KMS-11 (cell line): ENCODE data around the gene RRBP1.

Experiments
- H2AFZ ChIP-seq: fragments of 200-600 bp; sonication (generic); 2 replicates; pipeline ENCODE4 v1.6.1; 2016; ENCODE audit warnings: antibody characterized with exemption, mixed run types, low read depth
- H3K27ac ChIP-seq: fragments of 200-600 bp; sonication (generic); 2 replicates; pipeline ENCODE4 v1.6.1; 2016; ENCODE audit warnings: mild to moderate bottlenecking, mixed run types
- H3K27me3 ChIP-seq: fragments of 200-600 bp; sonication (generic); 2 replicates; pipeline ENCODE4 v1.6.1; 2017; ENCODE audit warnings: mild to moderate bottlenecking, low read depth, mixed run types, moderate library complexity; ENCODE audit not compliant: insufficient read depth
- H3K36me3 ChIP-seq: fragments of 200-600 bp; sonication (generic); 2 replicates; pipeline ENCODE4 v1.6.1; 2017; ENCODE audit warnings: mild to moderate bottlenecking, mixed run types; ENCODE audit not compliant: insufficient read depth
- H3K4me1 ChIP-seq: fragments of 200-600 bp; sonication (generic); 2 replicates; pipeline ENCODE4 v1.6.1; 2016; ENCODE audit warnings: mild to moderate bottlenecking, low read depth, mixed run types; ENCODE audit not compliant: poor library complexity, severe bottlenecking
- H3K4me2 ChIP-seq: fragments of 200-600 bp; sonication (generic); 2 replicates; pipeline ENCODE4 v1.7.0; 2016; ENCODE audit warnings: mild to moderate bottlenecking, mixed run types
- H3K4me3 ChIP-seq: fragments of 200-600 bp; sonication (generic); IDR thresholded peaks from 2 replicates; pipeline ENCODE4 v1.6.1; 2017; ENCODE audit warnings: low read depth, low read length, mixed read lengths; ENCODE audit not compliant: insufficient read depth
- H3K79me2 ChIP-seq: fragments of 200-600 bp; sonication (generic); 2 replicates; pipeline ENCODE4 v1.6.1; 2016; ENCODE audit warnings: low read depth, mixed run types; ENCODE audit not compliant: insufficient read depth
- H3K9ac ChIP-seq: fragments of 200-600 bp; sonication (generic); 2 replicates; pipeline ENCODE4 v1.6.1; 2016; ENCODE audit warnings: mild to moderate bottlenecking, mixed run types
- H4K20me1 ChIP-seq: fragments of 200-600 bp; sonication (generic); 2 replicates; pipeline ENCODE4 v1.6.1; 2016; ENCODE audit warnings: mild to moderate bottlenecking, mixed run types; ENCODE audit not compliant: insufficient read depth
- CTCF ChIP-seq: fragments of 200-600 bp; sonication (generic); conservative IDR thresholded peaks from 2 replicates; pipeline ENCODE4 v1.6.1; 2017; ENCODE audit warnings: low read depth, mild to moderate bottlenecking, antibody characterized with exemption, low read length, moderate library complexity, mixed read lengths

RRBP1 gene

DNA sequence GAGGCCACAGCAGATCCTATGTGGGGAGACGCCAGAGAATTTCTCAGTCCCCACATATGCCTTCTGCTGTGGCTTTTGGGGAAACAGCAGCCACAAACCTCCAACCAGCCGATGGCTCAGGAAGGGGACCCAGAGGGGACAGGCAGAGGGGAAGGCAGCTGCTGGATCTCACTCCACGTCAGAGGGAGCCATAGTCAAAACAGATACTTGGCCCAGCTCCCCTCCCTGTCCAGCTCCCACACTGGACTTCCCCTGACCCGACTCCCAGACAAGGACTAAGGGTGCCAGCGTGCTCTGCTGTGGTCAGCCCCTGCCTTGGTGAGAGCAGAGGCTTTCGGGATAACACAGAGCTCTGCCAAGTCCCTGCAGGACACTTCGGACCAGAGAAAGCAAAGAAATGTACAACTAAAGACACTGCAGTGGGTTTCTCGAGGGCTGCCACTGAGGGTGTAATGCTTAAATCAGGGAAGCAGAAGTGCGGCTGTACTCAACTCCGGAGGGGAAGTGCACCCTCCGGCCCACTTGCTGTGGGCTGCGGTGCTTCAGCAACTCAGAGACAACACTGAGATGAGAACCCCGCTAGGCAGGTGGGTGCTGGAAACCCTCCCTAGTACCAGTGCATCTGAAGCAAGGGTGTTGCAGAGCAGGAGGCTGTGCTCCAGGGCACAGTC is 47.2 kb downstream of the RRBP1 start:
- no peaks in the 10 kb centered on the region for H3K36me3 ChIP-seq
- H3K27ac ChIP-seq: no peak overlapping the region
- no peaks in the 10 kb centered on the region for H3K79me2 ChIP-seq

GRCh38 chr20:17633850-17634500 is 48.1 kb downstream of the RRBP1 start:
- no peaks in the 10 kb centered on the region for H3K27me3 ChIP-seq
- no peak overlapping the region for H3K27ac ChIP-seq
- no peak overlapping the region for H3K9ac ChIP-seq
- no peaks in the 10 kb centered on the region for H3K79me2 ChIP-seq
- no peak overlapping the region for H3K4me3 ChIP-seq
- H2AFZ ChIP-seq: no peak overlapping the region
- H3K36me3 ChIP-seq: no peaks in the 10 kb centered on the region
- H4K20me1 ChIP-seq: no peaks in the 10 kb centered on the region
- H3K4me2 ChIP-seq: no peak overlapping the region
- no peak for TF ChIP-seq CTCF
- no peaks in the 10 kb centered on the region for H3K4me1 ChIP-seq

More for the DNA sequence above, 47.2 kb downstream of the RRBP1 start:
- no peaks in the 10 kb centered on the region for H3K4me1 ChIP-seq
- no peak overlapping the region for H3K4me2 ChIP-seq
- H4K20me1 ChIP-seq: no peaks in the 10 kb centered on the region
- TF ChIP-seq CTCF: no peak
- no peak overlapping the region for H3K4me3 ChIP-seq
- H3K9ac ChIP-seq: no peak overlapping the region
- no peaks in the 10 kb centered on the region for H3K27me3 ChIP-seq
- H2AFZ ChIP-seq: no peak overlapping the region

DNA sequence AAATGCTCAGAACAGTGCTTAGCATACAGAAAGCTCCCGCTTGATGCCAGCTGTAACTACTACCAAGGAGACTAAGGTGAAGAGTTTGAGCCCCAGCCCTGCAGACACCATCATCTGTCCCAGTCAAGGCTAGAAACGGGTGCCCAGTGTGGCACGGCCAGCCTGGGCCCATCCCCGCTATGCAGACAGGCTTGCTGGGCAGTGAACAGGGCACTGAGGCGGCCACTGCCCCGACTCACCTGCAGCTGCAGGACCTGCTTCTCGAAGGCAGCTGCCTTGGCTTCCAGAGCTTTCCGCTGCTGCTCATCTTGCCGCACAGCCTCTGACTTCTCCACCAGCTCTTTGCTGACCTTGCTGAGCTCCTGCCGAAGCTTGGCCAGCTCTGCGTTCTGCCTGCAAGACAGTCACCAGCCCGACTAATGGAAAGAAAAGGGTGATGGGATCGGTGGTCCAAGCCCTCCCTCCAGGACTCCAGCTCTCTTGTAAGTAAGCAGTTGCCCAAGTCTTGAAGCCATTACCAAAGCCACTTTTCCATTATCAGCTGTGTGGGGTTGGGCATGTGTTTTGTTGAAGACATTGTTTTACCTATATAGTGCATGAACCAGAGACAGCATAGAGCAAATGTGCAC is 48.7 kb downstream of the RRBP1 start:
- H3K4me2 ChIP-seq: no peak overlapping the region
- H3K9ac ChIP-seq: no peak overlapping the region

More for the DNA sequence above, 48.7 kb downstream of the RRBP1 start:
- Histone ChIP-seq H3K27me3 (no peaks in the 10 kb centered on the region), H3K36me3 (no peaks in the 10 kb centered on the region), H3K4me1 (no peaks in the 10 kb centered on the region), H3K4me3 (no peak overlapping the region), H4K20me1 (no peaks in the 10 kb centered on the region), H2AFZ (no peak overlapping the region), H3K79me2 (no peaks in the 10 kb centered on the region), H3K27ac (no peak overlapping the region)
- TF ChIP-seq CTCF: no peak
